NB4 (cell line): ENCODE results near the gene ARL5B.

Experiments used
- DNase-seq: peaks from one replicate; pipeline ENCODE4 v3.0.0; 2010; ENCODE audit warnings: low read depth
- H3K4me3 ChIP-seq: one replicate; pipeline ENCODE4 v1.5.1; 2011; ENCODE audit warnings: mild to moderate bottlenecking, low read depth, low read length, moderate library complexity
- CTCF ChIP-seq: IDR thresholded peaks from one replicate; pipeline ENCODE4 v1.5.1; 2012; ENCODE audit warnings: low read depth, low read length
- MYC ChIP-seq: IDR thresholded peaks from 2 replicates; pipeline ENCODE4 v1.6.1; 2011; ENCODE audit warnings: low read depth, low read length
- POLR2A ChIP-seq: IDR thresholded peaks from 2 replicates; pipeline ENCODE4 v1.6.1; 2011; ENCODE audit warnings: mild to moderate bottlenecking; ENCODE audit not compliant: insufficient read length; ENCODE audit errors: extremely low read depth
- TF ChIP-seq, protein P1 (sequence below): IDR thresholded peaks from 2 replicates; pipeline ENCODE4 v1.6.1; 2011; ENCODE audit warnings: low read depth, low read length

Gene ARL5B

GRCh38 chr10:18684416-18684815 is 25.2 kb downstream of the ARL5B start:
- TF ChIP-seq MYC (no peak), CTCF (no peak)
- no peak overlapping the region for H3K4me3 ChIP-seq
- DNase-seq, result no peak

GRCh38 chr10:18684953-18685352 is 25.7 kb downstream of the ARL5B start:
- TF ChIP-seq POLR2A, result no peak
- TF ChIP-seq, protein P1, sequence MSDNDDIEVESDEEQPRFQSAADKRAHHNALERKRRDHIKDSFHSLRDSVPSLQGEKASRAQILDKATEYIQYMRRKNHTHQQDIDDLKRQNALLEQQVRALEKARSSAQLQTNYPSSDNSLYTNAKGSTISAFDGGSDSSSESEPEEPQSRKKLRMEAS, result no peak
- no peak for TF ChIP-seq MYC
- no peak for TF ChIP-seq CTCF
- DNase-seq, result no peak

GRCh38 chr10:18685555-18685954 is 26.3 kb downstream of the ARL5B start:
- H3K4me3 ChIP-seq, result no peak overlapping the region
- TF ChIP-seq MYC (no peak), POLR2A (no peak)
- DNase-seq, result no peak

More at GRCh38 chr10:18684953-18685352, 25.7 kb downstream of the ARL5B start:
- H3K4me3 ChIP-seq, result no peak overlapping the region

DNA sequence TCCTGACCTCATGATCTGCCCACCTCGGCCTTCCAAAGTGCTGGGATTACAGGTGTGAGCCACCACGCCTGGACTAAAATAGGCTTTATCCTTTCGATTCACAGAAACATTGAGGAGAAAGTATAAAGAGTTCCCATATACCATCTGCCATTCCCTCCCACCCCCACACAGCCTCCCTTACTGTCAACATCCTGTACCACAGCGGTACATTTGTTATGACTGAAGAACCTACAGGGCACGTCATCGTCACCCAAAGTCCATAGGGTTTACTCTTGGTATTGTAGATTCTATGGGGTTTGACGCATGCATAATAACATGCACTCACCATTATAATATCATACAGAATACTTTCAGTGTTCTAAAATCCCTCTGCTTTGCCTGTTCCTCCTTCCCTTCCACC is 28.0 kb downstream of the ARL5B start:
- TF ChIP-seq MYC, result no peak
- no peak for TF ChIP-seq CTCF
- TF ChIP-seq, protein P1, result no peak
- no peak for TF ChIP-seq POLR2A
- DNase-seq, result no peak
- no peak overlapping the region for H3K4me3 ChIP-seq

DNA sequence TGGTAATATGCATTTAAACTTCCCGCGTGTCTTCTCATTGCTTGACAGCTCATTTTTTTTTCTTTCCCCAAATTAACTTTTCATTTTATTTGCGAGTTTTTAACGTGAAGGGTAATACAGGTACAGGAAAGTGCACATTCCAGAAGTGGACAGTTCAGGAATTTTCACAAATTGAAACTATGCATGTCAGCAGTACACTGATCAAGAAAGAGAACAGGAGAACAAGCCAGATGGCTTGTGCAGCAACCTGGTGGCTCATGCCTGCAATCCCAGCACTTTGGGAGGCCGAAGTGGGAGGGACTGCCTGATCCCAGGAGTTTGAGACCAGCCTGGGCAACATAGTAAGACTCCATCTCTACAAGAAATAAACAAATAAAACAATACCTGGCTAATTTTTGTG is 28.5 kb downstream of the ARL5B start:
- TF ChIP-seq POLR2A (no peak), MYC (no peak), CTCF (no peak)
- TF ChIP-seq, protein P1, result no peak
- no peak overlapping the region for H3K4me3 ChIP-seq
- no peak for DNase-seq

- TF ChIP-seq POLR2A (no peak), CTCF (peak; percentile 4), MYC (no peak)
- TF ChIP-seq, protein P1, result no peak
- peak; percentile 14 for DNase-seq
- H3K4me3 ChIP-seq, result no peak overlapping the region
Observed at GRCh38 chr10:18689498-18689897, 30.3 kb downstream of the ARL5B start.
